ENCODE results near the gene UBASH3A.

The UBASH3A gene

GRCh38 chr21:42374864-42375499, 28.7 kb upstream of the UBASH3A start:
- no peak for DNase-seq (ENCODE audit: low read depth)

- DNase-seq (ENCODE audit: low read depth), result no peak
Measured at GRCh38 chr21:42375506-42375905, 28.2 kb upstream of the UBASH3A start.

- no peak for DNase-seq (ENCODE audit: low read depth)
Measured at GRCh38 chr21:42375966-42376337, 27.8 kb upstream of the UBASH3A start.

- DNase-seq (ENCODE audit: low read depth), result no peak
Measured at GRCh38 chr21:42376338-42376982, 27.2 kb upstream of the UBASH3A start.

GRCh38 chr21:42377211-42377950, 26.3 kb upstream of the UBASH3A start:
- DNase-seq (ENCODE audit: low read depth), result no peak

- no peak for DNase-seq (ENCODE audit: low read depth)
Measured at GRCh38 chr21:42377951-42378340, 25.8 kb upstream of the UBASH3A start.

- no peak for DNase-seq (ENCODE audit: low read depth)
Measured at GRCh38 chr21:42378418-42378817, 25.3 kb upstream of the UBASH3A start.

GRCh38 chr21:42379426-42380215, 24.1 kb upstream of the UBASH3A start:
- DNase-seq (ENCODE audit: low read depth), result no peak

GRCh38 chr21:42381347-42381984, 22.2 kb upstream of the UBASH3A start:
- DNase-seq (ENCODE audit: low read depth), result no peak

GRCh38 chr21:42382915-42383314, 20.8 kb upstream of the UBASH3A start:
- no peak for DNase-seq (ENCODE audit: low read depth)

- no peak for DNase-seq (ENCODE audit: low read depth)
Measured at GRCh38 chr21:42383331-42383730, 20.4 kb upstream of the UBASH3A start.

GRCh38 chr21:42384156-42384945, 19.4 kb upstream of the UBASH3A start:
- no peak for DNase-seq (ENCODE audit: low read depth)

GRCh38 chr21:42384989-42385388, 18.7 kb upstream of the UBASH3A start:
- no peak for DNase-seq (ENCODE audit: low read depth)

GRCh38 chr21:42385619-42386018, 18.1 kb upstream of the UBASH3A start:
- no peak for DNase-seq (ENCODE audit: low read depth)

GRCh38 chr21:42386034-42386591, 17.6 kb upstream of the UBASH3A start:
- no peak for DNase-seq (ENCODE audit: low read depth)

GRCh38 chr21:42387164-42387563, 16.5 kb upstream of the UBASH3A start:
- DNase-seq (ENCODE audit: low read depth), result no peak

- no peak for DNase-seq (ENCODE audit: low read depth)
Measured at GRCh38 chr21:42387843-42388340, 15.8 kb upstream of the UBASH3A start.

- DNase-seq (ENCODE audit: low read depth), result no peak
Measured at GRCh38 chr21:42388740-42389448, 14.8 kb upstream of the UBASH3A start.

- no peak for DNase-seq (ENCODE audit: low read depth)
Measured at GRCh38 chr21:42389449-42389835, 14.3 kb upstream of the UBASH3A start.

- no peak for DNase-seq (ENCODE audit: low read depth)
Measured at GRCh38 chr21:42390193-42390592, 13.5 kb upstream of the UBASH3A start.
